ENCODE measurements around the gene MARCHF10. TPM values are rescaled to one million over a fixed set of nuclear protein-coding genes. Genes with fewer than 3 reads are reported as not detected.

MARCHF10 gene
- total and polyA plus RNA-seq, 9 donors = 0.09 to 1.1 (median 0.42) TPM

DNA sequence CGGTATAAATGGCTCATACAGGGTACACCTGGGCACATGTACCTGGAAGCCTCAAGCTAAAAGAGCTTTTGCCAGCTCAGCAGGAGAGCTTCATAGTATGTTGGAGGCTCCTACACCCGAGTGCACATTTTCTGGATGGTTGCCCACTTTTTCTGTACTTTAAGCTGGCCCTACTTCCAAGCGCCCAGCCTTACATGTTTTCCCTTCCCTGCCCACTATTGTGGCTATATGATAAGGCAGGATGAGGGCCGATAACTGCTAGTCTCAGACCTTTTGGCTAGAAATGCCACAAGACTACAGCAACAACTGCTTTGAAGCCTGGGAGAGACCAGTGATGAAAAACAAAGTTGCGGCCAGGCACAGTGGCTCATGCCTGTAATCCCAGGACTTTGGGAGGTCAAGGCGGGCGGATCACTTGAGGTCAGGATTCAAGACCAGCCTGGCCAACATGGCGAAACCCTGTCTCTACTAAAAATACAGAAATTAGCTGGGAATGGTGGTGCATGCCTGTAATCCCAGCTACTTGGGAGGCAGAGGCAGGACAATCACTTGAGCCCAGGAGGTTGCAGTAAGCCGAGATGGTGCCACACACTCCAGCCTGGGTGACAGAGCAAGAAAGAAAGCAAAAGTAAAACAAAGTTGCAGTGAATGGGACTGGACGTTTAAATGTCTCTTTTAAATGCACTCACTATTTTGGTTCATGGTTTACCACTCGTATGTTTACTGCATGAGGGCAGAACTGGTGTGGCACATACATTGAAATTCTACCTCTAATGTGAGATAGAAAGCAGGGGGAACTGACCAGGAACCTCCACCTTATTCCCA lies 14.2 kb upstream of the MARCHF10 start:
- peaks cover 19% of the 10 kb centered on the region for H3K4me1 ChIP-seq (ENCODE audit: control insufficient read depth, insufficient read depth, low read length)
- H3K27ac ChIP-seq (ENCODE audit: low read length) = no peak overlapping the region
- WGBS (ENCODE audit: insufficient coverage) = 88% methylated on average over 5 of the region's 11 CpGs
- no peaks in the 10 kb centered on the region for H3K27me3 ChIP-seq (ENCODE audit: control insufficient read depth, insufficient read depth, low read length)
- peak; percentile 27 for DNase-seq
- no peaks in the 10 kb centered on the region for H3K9me3 ChIP-seq (replicated peaks; ENCODE audit: control insufficient read depth, low read depth, low read length)
- no peak overlapping the region for H3K4me3 ChIP-seq (ENCODE audit: low read length)
- no peaks in the 10 kb centered on the region for H3K36me3 ChIP-seq (ENCODE audit: control insufficient read depth, insufficient read depth, low read length)

DNA sequence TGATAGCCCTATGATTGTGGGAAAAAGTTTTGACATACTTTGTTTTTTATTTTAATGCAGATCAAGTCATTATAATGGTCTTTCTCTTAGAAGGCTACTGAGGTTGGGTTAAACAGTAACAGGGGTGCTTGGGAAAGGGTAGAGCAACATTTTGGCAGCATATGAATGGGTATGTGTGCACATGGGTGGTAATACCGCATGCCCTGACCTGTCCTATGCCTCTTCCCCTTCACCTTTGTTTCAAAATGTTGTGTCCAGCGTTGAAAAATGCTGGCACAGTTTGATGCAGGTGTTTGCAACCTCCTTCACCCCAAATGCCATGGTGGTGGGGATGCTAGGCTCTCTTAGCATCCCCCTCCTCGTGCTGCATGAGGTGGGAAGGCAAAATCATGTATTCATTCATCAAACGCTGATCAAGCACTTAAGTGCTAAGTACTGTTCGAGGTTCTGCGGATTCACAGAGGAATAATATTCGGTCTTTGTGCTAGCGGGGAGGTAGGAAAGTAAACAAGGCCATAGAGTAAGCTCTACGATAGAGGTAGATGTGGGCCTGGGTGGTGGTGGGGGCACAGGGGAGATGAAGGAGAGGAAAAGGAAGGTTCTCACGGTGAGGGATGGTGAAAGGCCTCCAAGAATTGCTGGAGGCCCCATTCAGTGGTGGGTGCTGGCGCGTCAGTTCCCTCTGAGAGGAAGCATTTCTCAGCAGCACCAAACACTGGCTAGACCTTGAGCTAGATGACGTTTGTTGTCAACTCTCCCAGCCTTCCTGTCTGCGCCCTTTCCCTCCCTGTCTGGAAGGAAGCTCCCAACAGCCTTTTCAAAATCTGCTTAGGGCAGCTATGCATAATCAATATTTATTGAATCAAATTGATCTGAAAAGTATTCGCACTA lies 13.3 kb upstream of the MARCHF10 start:
- H3K36me3 ChIP-seq (ENCODE audit: control insufficient read depth, insufficient read depth, low read length) = no peaks in the 10 kb centered on the region
- H3K4me3 ChIP-seq (ENCODE audit: low read length) = no peak overlapping the region
- no peaks in the 10 kb centered on the region for H3K27me3 ChIP-seq (ENCODE audit: control insufficient read depth, insufficient read depth, low read length)
- H3K9me3 ChIP-seq (replicated peaks; ENCODE audit: control insufficient read depth, low read depth, low read length) = no peaks in the 10 kb centered on the region
- H3K4me1 ChIP-seq (ENCODE audit: control insufficient read depth, insufficient read depth, low read length) = peaks cover 22% of the 10 kb centered on the region
- 96% methylated on average over 7 of the region's 15 CpGs for WGBS (ENCODE audit: insufficient coverage)
- no peak for DNase-seq
- H3K27ac ChIP-seq (ENCODE audit: low read length) = no peak overlapping the region

DNA sequence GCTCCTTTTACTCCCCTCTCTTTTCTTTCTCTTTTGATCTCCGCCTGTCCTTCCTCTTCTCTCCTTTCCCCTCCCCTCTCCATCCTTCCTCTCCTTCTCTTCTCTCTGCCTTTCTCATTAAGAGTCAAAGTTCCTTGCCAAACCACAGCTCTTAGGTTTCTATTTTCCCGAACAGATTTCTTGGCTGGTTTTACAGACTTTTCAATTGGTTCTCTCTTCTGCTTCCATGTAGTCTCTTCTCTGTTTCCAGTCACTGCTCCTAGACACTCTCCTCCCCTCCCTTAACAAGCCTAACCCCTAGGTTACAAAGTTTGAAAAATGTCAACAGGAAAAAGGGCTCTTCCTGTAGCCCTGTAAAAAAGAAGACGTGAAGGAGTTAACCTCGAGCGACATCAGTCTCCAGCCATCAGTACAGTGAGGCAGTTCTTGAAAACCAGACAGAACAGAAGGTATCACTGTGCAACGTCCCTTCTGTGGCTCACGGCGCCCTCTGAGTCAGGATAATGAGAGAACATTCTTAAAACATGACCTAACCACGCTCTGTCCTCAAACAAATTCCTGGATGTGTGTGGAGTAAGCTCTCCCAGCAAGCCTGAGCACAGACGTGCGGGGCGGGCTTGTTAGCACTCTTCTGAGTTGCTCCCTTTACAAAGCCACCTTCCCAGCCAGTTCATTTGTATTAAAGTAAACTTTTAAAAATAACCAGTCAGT lies 11.6 kb upstream of the MARCHF10 start:
- no peak overlapping the region for H3K4me3 ChIP-seq (ENCODE audit: low read length)
- peaks cover 22% of the 10 kb centered on the region for H3K4me1 ChIP-seq (ENCODE audit: control insufficient read depth, insufficient read depth, low read length)
- H3K9me3 ChIP-seq (replicated peaks; ENCODE audit: control insufficient read depth, low read depth, low read length) = no peaks in the 10 kb centered on the region
- H3K36me3 ChIP-seq (ENCODE audit: control insufficient read depth, insufficient read depth, low read length) = no peaks in the 10 kb centered on the region
- peak; percentile 97 for DNase-seq
- peak overlapping the region; percentile 94 for H3K27ac ChIP-seq (ENCODE audit: low read length)
- 3% methylated on average over 6 of the region's 12 CpGs for WGBS (ENCODE audit: insufficient coverage)
- no peaks in the 10 kb centered on the region for H3K27me3 ChIP-seq (ENCODE audit: control insufficient read depth, insufficient read depth, low read length)

DNA sequence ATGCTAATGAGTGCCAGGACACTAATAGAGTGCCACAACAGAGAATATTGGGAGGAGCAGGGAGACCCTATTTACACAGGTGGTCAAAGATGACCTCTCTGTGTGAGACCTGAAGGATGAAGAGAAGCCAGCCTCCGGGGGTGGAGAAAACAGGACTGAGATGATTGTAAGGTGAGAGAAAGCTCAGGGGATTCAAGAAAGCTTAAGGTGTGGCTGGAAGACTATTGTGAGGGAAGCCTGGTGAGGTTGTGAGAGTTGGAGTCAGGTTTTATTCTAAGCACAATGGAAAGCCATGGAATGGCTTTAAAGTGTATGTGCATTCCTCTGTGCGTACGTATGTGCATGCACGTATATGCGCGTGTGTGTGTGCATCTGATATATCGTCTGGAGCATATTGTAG lies 10.4 kb upstream of the MARCHF10 start:
- H3K36me3 ChIP-seq (ENCODE audit: control insufficient read depth, insufficient read depth, low read length) = no peaks in the 10 kb centered on the region
- peaks cover 5% of the 10 kb centered on the region for H3K9me3 ChIP-seq (replicated peaks; ENCODE audit: control insufficient read depth, low read depth, low read length)
- no peak overlapping the region for H3K27ac ChIP-seq (ENCODE audit: low read length)
- WGBS (ENCODE audit: insufficient coverage) = 87% methylated on average over 5 of the region's 7 CpGs
- H3K4me3 ChIP-seq (ENCODE audit: low read length) = no peak overlapping the region
- peaks cover 22% of the 10 kb centered on the region for H3K4me1 ChIP-seq (ENCODE audit: control insufficient read depth, insufficient read depth, low read length)
- DNase-seq = no peak
- no peaks in the 10 kb centered on the region for H3K27me3 ChIP-seq (ENCODE audit: control insufficient read depth, insufficient read depth, low read length)

DNA sequence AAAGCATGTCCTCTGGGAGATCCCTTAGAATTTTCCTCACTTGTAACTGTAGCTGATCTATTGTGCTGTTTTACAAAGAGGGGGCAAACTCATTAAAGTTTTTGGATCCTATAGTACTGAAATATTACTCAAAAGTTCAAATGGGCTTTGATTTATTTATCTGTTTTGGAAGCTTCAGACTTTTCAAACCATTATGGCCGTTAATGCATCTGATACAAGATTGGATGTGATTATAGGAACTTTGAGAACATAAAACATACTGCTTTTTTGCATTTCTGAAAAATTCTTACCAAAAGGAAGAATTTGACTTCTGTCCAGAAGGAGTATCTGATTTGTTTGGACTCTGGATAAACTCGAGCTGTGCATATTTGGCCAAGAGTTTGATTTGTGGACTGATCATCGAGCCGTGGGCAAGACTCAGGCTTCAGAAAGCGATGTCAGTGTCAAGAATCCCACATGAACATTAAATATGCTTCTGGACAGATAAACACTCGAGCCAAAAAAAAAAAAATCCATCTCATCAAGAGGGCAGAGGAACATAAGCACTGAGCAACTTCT lies 8.2 kb upstream of the MARCHF10 start:
- H3K4me3 ChIP-seq (ENCODE audit: low read length) = no peak overlapping the region
- peak; percentile 70 for DNase-seq
- no peaks in the 10 kb centered on the region for H3K27me3 ChIP-seq (ENCODE audit: control insufficient read depth, insufficient read depth, low read length)
- peaks cover 5% of the 10 kb centered on the region for H3K9me3 ChIP-seq (replicated peaks; ENCODE audit: control insufficient read depth, low read depth, low read length)
- peaks cover 19% of the 10 kb centered on the region for H3K4me1 ChIP-seq (ENCODE audit: control insufficient read depth, insufficient read depth, low read length)
- WGBS (ENCODE audit: insufficient coverage) = 27% methylated on average over 3 of the region's 6 CpGs
- H3K36me3 ChIP-seq (ENCODE audit: control insufficient read depth, insufficient read depth, low read length) = no peaks in the 10 kb centered on the region
- no peak overlapping the region for H3K27ac ChIP-seq (ENCODE audit: low read length)

DNA sequence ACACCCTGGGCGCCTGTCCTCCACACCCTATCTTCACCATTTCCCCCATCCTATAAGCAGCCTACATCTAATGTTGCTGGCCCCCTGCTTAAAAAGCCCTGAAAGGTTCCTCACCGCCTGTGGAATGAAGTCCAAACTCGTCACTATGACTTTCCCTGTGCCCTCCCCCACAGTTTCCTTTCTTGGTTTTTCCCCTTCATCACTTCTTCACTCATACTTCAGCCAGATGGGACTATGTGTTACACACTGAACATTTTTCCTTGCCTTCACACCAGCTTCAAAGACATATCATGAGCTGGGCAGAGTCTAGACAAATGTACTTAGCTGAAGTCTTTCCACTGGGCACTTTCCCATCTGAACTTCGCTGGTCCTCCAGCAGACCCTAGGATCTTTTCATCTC lies 1.5 kb upstream of the MARCHF10 start:
- 95% methylated on average over 3 of the region's 4 CpGs for WGBS (ENCODE audit: insufficient coverage)
- Histone ChIP-seq H3K36me3 (ENCODE audit: control insufficient read depth, insufficient read depth, low read length) (no peaks in the 10 kb centered on the region), H3K9me3 (replicated peaks; ENCODE audit: control insufficient read depth, low read depth, low read length) (peaks cover 5% of the 10 kb centered on the region), H3K27ac (ENCODE audit: low read length) (no peak overlapping the region), H3K4me3 (ENCODE audit: low read length) (no peak overlapping the region), H3K4me1 (ENCODE audit: control insufficient read depth, insufficient read depth, low read length) (peaks cover 9% of the 10 kb centered on the region), H3K27me3 (ENCODE audit: control insufficient read depth, insufficient read depth, low read length) (peaks cover 2% of the 10 kb centered on the region)
- DNase-seq = no peak

DNA sequence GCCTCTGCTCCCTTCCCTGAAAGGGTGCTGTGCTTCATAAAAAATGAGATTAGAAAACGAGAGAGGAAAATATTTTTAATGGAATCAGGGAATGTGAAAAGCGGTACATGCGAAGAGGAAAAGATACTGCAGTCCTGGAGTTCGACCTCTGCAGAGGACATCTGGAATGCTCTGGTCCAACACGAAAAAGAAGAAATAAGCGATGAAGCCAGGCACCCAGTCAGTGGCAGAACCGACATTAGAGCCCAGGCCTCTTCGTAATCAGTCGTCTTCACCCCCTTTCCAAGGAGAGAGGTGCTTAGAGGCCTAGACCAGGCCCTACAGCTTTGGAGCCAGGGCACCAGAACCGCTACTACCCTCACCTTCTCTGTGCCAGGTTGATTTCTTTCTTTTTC lies 459 bp upstream of the MARCHF10 start:
- WGBS (ENCODE audit: insufficient coverage) = 48% methylated on average over 10 of the region's 10 CpGs
- no peaks in the 10 kb centered on the region for H3K36me3 ChIP-seq (ENCODE audit: control insufficient read depth, insufficient read depth, low read length)
- H3K27me3 ChIP-seq (ENCODE audit: control insufficient read depth, insufficient read depth, low read length) = peaks cover 2% of the 10 kb centered on the region
- DNase-seq = no peak
- H3K27ac ChIP-seq (ENCODE audit: low read length) = no peak overlapping the region
- H3K4me1 ChIP-seq (ENCODE audit: control insufficient read depth, insufficient read depth, low read length) = peaks cover 9% of the 10 kb centered on the region
- no peaks in the 10 kb centered on the region for H3K9me3 ChIP-seq (replicated peaks; ENCODE audit: control insufficient read depth, low read depth, low read length)
- no peak overlapping the region for H3K4me3 ChIP-seq (ENCODE audit: low read length)

DNA sequence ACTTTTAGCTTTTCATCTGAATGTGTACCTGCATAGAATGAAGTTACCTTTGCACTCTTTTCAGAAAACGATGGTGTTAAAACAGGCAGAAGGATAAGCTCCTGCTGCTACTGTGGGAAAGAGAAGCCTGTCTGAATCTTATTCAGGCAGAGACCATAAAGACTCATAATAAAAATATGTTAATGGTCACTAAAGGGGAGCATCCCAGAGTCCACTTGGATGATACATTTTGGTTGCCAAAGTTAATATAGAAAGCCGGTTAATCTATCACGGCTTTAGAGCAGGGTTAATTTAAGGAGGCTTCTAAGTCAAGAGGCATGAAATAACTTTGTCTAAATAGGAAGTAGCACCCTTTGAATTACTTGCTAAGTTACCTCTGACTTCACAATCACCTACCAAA lies 2.9 kb downstream of the MARCHF10 start:
- no peak overlapping the region for H3K27ac ChIP-seq (ENCODE audit: low read length)
- no peak overlapping the region for H3K4me3 ChIP-seq (ENCODE audit: low read length)
- no peaks in the 10 kb centered on the region for H3K9me3 ChIP-seq (replicated peaks; ENCODE audit: control insufficient read depth, low read depth, low read length)
- H3K4me1 ChIP-seq (ENCODE audit: control insufficient read depth, insufficient read depth, low read length) = peaks cover 11% of the 10 kb centered on the region
- no peak for DNase-seq
- no CpG with 5 or more reads among the region's 3 CpGs for WGBS (ENCODE audit: insufficient coverage)
- H3K27me3 ChIP-seq (ENCODE audit: control insufficient read depth, insufficient read depth, low read length) = peaks cover 2% of the 10 kb centered on the region
- no peaks in the 10 kb centered on the region for H3K36me3 ChIP-seq (ENCODE audit: control insufficient read depth, insufficient read depth, low read length)

DNA sequence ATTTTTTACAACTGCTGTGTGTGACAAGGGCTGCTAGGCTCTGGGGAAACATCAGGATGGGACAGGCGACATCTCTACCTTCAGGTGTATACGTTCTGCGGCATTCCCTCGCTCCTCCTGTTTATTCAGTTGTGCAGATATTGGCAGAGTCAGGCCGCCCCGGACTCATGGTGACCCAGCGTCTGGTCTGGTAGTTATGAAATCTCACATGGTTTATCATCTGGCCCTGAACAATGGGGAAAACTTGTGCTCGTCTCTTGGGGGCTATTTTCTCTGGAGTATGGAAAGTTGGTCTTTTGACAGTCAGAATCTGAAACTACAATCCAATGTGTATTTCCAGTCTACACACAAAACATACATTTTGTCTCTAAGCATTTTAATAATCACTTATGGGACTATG lies 3.3 kb downstream of the MARCHF10 start:
- no peak overlapping the region for H3K4me3 ChIP-seq (ENCODE audit: low read length)
- no peaks in the 10 kb centered on the region for H3K36me3 ChIP-seq (ENCODE audit: control insufficient read depth, insufficient read depth, low read length)
- H3K27me3 ChIP-seq (ENCODE audit: control insufficient read depth, insufficient read depth, low read length) = peaks cover 2% of the 10 kb centered on the region
- no peaks in the 10 kb centered on the region for H3K9me3 ChIP-seq (replicated peaks; ENCODE audit: control insufficient read depth, low read depth, low read length)
- peaks cover 11% of the 10 kb centered on the region for H3K4me1 ChIP-seq (ENCODE audit: control insufficient read depth, insufficient read depth, low read length)
- no peak overlapping the region for H3K27ac ChIP-seq (ENCODE audit: low read length)
- WGBS (ENCODE audit: insufficient coverage) = 57% methylated on average over 5 of the region's 8 CpGs
- no peak for DNase-seq

All from muscle of leg (tissue), 11 donors.